Measurements from ENCODE around the gene ODAD4.
"Not testable (repeated sequence)": the region's sequence is repeated elsewhere in the genome, so short reads cannot be mapped to it uniquely, and the experiment has no call there.

- TF ChIP-seq CTCF (IDR thresholded peaks at IDR 0.05); EP300 (IDR thresholded peaks at IDR 0.05; ENCODE audit: low read depth); POLR2AphosphoS5 (IDR thresholded peaks at IDR 0.05): not testable (repeated sequence)
Observed at GRCh38 chr17:41931715-41932114, 1.3 kb downstream of the ODAD4 start.
